Activated CD4-positive, alpha-beta T cell treated with anti-CD3 and anti-CD28 coated beads for 48 hours (primary cell): Measurements from ENCODE around the gene PROM2.

Source experiments
- DNase-seq: peaks from one replicate; pipeline ENCODE4 v3.0.0-alpha.2; 2020

Gene PROM2

GRCh38 chr2:95325590-95326432 lies 51.6 kb downstream of the PROM2 start:
- no peak for DNase-seq

- no peak for DNase-seq
These were observed 52.3 kb downstream of the PROM2 start for GRCh38 chr2:95326433-95327140.

- no peak for DNase-seq
These were observed 53.6 kb downstream of the PROM2 start for GRCh38 chr2:95327861-95328260.

GRCh38 chr2:95328358-95329125 lies 54.3 kb downstream of the PROM2 start:
- no peak for DNase-seq

- DNase-seq, result no peak
These were observed 55.2 kb downstream of the PROM2 start for GRCh38 chr2:95329401-95329800.

GRCh38 chr2:95329891-95330793 lies 55.9 kb downstream of the PROM2 start:
- DNase-seq, result no peak

GRCh38 chr2:95330794-95331338 lies 56.6 kb downstream of the PROM2 start:
- DNase-seq, result no peak

GRCh38 chr2:95331606-95332005 lies 57.4 kb downstream of the PROM2 start:
- DNase-seq, result no peak

- DNase-seq, result no peak
These were observed 57.8 kb downstream of the PROM2 start for GRCh38 chr2:95332036-95332435.

GRCh38 chr2:95333056-95333455 lies 58.8 kb downstream of the PROM2 start:
- DNase-seq, result no peak

GRCh38 chr2:95333888-95334338 lies 59.7 kb downstream of the PROM2 start:
- DNase-seq, result no peak

- no peak for DNase-seq
These were observed 60.8 kb downstream of the PROM2 start for GRCh38 chr2:95334916-95335641.

GRCh38 chr2:95336406-95336805 lies 62.2 kb downstream of the PROM2 start:
- DNase-seq, result no peak

GRCh38 chr2:95337829-95338228 lies 63.6 kb downstream of the PROM2 start:
- DNase-seq, result no peak
